Posterior cingulate gyrus (tissue), 11 donors: Measurements from ENCODE around the gene FOXL1.

Experiments
- DNase-seq, 10 donors: peaks; one replicate each; pipeline versions ENCODE4 v3.0.0 to v3.0.0-alpha.2; 2020 to 2021; ENCODE audit warnings: mixed read lengths in 3 of 10
- intact Hi-C: fragments of 100-400 bp; cut with DNase I; formaldehyde crosslinking; loops from one replicate; pipeline ENCODE4 v1.15.1; 2023

Gene FOXL1

GRCh38 chr16:86578061-86578599, at the start of gene FOXL1:
TSS of gene FOXL1 (plus strand) at chr16:86578549. CDS start at chr16:86578724, 175 bp downstream.
- intact Hi-C loops = no loop called here
- DNase-seq = no peak

DNA sequence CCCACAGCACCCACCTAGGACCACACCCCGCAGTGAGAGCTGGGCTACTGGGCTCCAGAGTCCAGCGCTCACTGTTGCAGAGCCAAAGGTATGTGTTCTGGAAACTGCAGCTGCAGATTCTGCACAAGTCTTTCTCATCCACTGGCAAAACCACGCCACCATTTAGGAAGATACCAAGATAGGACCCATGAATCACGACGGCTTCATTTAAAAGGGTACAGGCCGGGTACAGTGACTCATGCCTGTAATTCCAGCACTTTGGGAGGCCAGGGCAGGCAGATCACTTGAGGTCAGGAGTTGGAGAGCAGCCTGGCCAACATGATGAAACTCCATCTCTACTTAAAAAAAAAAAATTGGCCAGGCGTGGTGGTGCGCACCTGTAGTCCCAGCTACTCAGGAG, 49.2 kb upstream of the FOXL1 start:
- intact Hi-C loops = no loop called here
- peak in 3 of 10 donors; percentile 8 to 45 (median 35) for DNase-seq

GRCh38 chr16:86530251-86531190, 47.8 kb upstream of the FOXL1 start:
- DNase-seq = peak in 3 of 10 donors; percentile 72 to 82 (median 79)
- intact Hi-C loops = no loop called here

DNA sequence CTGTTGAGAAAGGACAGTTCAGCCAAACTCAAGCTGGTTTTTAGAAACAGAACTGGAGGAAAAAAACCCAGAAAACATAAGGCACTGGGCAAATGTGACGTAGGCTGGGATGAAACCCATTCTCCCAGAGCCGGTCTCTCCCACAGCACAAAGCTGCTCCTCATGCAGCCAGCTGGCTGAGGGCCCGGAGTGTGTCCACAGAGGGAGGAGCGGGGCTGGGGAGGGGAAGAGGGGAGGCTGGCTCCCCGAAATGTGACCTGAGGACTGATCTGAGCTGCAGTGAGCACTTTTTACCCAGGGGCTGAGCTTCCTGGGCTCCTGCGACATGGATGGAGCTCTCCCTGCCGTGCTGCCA, 47.2 kb upstream of the FOXL1 start:
- peak; percentile 69 to 97 (median 85) for DNase-seq
- intact Hi-C loops = no loop called here

DNA sequence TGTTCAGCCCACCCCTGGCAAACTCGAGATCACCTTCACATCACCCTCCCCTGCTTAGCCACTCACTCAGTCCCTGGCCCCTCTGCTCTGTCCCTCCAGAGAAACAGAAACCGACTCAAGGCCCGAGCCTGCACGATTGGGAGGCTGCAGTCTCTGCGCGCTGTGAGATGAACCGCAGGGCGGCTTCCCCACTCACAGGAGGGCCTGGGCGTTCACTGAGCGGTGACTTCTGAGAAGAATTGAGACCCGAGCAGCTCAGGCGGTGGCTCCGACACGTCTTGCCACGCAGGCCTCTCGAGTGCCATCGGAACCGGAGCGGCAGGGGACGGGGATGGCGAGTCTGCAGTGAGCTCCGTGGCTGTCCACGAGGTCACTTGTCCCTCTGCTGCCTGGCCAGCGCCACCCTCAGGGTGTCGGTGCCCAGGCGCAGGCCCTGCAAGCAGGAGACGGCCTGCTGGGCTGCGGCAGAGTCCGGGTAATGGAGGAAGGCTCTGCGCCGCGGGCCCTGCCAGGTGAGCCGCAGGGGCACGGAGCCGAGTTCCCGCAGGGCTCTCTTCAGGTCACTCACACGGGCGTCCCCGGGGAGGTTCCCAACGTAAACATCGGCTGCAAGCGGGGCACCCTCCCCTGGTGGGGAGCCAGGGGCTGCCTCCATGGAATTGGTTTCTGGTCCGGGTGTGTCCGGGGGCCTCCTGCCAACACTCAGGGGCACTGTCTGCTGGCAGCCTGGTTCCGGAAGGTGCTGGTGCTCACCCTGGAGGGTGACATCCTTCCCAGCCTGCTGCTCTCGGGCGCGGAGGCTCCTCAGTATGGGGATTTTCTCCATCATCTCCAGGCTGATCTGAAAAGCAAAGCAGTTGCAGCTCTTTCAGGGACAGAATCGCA, 46.5 kb upstream of the FOXL1 start:
- DNase-seq = peak in 3 of 10 donors; percentile 66 to 83 (median 75)
- intact Hi-C loops = no loop called here

GRCh38 chr16:86532526-86532815, 45.9 kb upstream of the FOXL1 start:
- intact Hi-C loops = no loop called here
- DNase-seq = peak in 1 of 10 donors; percentile 27

DNA sequence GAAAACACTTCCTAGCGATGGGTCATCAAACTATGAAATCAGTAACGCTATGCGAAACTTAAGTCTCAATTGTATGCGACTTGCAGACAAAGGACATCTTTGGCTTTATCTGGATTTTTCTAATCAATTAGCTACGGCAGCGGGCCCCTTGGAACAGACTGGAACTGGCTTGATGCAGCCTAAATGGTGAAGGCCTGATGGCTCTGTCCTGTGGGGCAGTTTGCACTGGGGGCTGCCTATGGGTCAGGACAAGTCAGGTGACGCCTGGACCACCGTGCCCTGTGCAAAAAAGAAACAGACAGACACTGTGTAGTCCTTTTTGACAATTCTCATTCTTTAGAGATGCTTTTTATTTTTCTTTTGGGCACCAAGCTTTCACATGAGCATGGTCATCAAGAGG, 45.3 kb upstream of the FOXL1 start:
- intact Hi-C loops = no loop called here
- DNase-seq = peak in 3 of 10 donors; percentile 49 to 61 (median 55)

GRCh38 chr16:86533767-86534351, 44.5 kb upstream of the FOXL1 start:
- peak in 1 of 10 donors; percentile 83 for DNase-seq
- intact Hi-C loops = no loop called here

DNA sequence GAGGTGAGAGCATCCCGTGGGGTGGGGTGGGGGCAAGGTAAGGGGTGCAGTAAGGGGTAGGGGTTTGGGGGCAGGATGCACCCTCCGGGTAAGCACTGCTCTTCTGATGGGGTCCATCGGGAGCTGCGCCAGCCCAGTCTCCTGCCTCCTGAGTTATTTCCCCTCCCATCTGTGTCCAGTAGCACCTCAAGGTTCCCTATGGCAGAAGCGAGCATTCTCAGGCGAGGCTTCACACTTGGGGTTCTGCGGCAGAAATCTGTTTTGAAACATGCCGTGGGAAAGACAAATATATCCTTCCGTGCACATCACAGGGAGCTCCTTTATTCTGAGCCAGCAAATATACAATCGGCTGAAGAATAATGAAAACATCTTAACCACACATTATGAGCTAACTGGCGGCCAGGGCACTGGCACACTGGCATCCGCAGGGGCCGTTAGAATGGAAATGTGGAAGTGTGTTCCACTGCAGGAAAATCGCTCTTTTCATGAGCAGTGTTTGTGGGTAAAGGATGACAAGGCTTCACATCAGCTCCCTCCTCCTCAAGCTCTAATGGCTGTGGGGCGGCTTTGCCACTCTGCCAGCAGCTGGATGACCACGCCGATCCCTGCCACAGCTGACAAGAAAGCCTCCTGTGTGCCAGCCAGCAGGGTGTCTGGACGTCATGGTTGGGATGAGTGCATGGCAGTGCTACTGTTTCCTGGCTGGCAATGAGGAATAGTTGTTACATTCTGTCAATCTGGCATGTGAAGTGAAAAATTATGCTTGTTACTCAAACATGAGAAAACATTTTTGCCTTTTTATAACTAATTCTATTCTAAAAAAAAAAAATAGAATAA, 43.4 kb upstream of the FOXL1 start:
- intact Hi-C loops = no loop called here

GRCh38 chr16:86536621-86537020, 41.7 kb upstream of the FOXL1 start:
- peak in 1 of 10 donors; percentile 54 for DNase-seq
- intact Hi-C loops = no loop called here

More for the DNA sequence above, 43.4 kb upstream of the FOXL1 start:
- DNase-seq = peak in 7 of 10 donors; percentile 61 to 96 (median 76)

DNA sequence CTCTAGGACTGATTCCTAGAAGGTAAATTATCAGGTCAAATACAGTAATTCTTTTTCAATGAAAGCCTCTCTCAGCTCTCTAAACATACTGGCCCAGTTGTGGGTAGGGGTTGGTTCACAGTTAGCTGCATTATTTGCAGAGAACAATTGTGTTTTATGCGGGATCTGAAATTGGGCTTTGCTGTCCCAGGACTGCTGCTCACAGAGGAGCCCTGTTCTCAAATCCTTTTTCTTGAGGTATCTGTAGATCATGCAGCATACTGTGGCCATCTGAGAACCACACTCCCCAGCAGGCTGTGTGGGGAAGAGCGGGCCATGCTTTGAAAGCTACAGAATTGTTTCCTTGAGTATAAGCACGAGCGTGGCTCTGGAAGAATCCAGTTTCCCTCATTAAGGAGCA, 40.9 kb upstream of the FOXL1 start:
- DNase-seq = peak in 1 of 10 donors; percentile 6
- intact Hi-C loops = no loop called here

- intact Hi-C loops = no loop called here
- DNase-seq = peak in 1 of 10 donors; percentile 32
Measured at GRCh38 chr16:86538196-86538780, 40.1 kb upstream of the FOXL1 start.

DNA sequence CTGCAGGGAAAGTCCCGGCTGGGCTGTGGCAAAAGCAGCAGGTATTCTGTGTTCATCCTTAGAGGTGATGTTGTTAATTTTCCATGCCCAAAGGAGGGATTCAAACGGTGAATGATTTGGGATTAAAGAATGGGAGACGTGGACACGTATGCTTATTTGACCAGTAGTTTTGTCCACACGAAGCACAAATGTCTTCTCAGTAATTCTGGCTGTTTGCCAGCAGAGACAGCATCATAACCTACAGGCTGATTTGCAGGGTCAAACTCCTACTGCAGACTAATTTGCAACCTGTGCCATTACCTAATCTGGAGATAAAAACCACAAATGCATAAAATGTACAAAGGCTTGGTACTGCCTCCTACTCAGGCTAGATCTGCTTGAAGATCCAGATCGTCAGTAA, 37.5 kb upstream of the FOXL1 start:
- intact Hi-C loops = no loop called here
- no peak for DNase-seq

DNA sequence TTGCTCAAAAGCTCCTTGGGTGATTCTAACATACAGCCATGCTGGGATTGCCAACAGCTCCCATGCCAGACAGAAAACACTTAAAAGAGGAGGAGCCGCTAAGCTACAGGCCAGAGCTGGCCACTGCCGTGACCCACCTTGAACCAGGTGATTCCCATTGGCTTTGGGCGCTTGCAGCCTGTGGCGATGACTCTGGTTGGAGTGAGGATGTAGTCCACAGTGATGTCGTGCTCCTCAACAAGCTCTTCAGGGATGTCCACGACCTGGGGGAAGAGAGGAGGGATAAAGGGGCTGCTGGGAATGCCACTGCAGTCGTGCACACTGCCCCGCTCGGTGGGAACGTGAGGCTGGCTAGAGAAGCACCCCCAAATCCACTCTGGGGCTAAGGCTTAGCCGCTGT, 36.8 kb upstream of the FOXL1 start:
- no peak for DNase-seq
- intact Hi-C loops = no loop called here

DNA sequence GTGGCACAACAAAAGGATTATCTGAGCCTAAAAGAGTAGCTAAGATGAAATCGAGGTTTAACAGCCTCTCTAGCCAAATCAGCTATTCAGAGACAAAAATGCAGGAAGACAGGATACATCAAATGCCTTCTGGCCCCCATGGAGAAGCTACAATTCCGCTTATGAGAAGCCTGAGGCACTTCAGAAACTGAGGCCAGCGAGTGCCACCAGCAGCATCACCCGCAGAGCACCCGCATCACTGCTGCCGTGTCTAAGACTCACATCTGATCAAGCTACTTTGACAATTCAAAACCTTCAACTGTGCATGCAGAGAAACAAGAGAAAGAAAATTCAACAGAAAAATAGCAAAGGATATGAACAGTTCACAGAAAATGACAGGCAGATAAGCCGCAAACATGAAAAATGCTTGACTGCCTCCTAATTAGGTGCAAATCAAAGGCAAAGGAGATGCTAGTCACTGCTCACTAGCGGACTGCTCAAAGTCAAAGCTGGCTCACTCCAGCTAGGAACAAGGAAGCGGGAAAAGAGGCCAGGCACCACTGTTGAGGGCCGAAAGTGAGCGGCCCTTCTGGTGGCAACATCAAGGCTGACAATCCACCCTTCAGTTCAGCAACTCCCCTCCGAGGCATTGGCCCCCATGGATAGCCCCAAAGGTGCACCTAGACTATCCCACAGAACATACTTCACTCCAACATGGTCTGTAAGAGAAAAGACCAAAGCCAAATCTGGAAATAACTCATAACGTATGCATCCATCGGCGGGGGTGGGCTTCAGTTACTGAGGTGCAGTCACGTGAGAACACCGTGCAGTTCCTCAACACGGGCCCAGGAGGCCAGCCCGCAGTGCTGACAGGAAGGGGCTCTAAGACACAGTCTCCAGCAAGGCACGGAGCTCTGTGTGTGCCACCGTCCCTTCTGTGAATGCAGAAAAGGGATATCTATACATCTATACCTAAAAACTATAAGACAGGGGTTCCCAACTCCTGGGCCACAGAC, 35.3 kb upstream of the FOXL1 start:
- DNase-seq = peak in 1 of 10 donors; percentile 65
- intact Hi-C loops = no loop called here

GRCh38 chr16:86545481-86545880, 32.9 kb upstream of the FOXL1 start:
- intact Hi-C loops = no loop called here
- DNase-seq = peak in 2 of 10 donors; percentile 5 to 46

GRCh38 chr16:86545954-86546637, 32.3 kb upstream of the FOXL1 start:
- intact Hi-C loops = no loop called here
- DNase-seq = peak in 1 of 10 donors; percentile 55

DNA sequence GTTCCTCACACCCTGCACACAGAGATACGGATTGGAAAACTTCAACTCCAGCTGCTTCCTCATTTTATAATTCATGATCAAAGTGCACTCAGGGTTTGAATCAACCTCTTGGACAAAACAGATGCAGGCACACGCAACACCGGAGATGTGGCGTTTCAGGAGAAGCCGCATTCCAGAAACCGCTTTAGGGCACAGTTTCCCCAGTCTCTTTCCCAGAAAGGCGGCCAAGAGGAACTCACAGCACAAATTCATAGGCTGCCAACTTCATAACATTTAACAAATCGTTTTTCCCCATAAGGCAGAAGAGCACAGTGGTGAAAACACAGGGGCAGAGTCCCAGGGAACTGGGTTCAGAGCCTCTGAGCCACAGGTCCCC, 31.7 kb upstream of the FOXL1 start:
- intact Hi-C loops = no loop called here
- DNase-seq = no peak
